SK-N-SH treated with all-trans-retinoic acid at 6 μM for 48 hours (cell line): Measurements from ENCODE around the gene C6orf89.
A peak's percentile ranks its signal among the peaks of the same experiment; 100 is the strongest.

Experiments
- ATAC-seq: fragments of 200-7000 bp; cut with Tn5 transposase; 3 replicates; pipeline ENCODE4 v1.9.1; 2020; ENCODE audit warnings: mild to moderate bottlenecking, moderate library complexity
- ARNTL ChIP-seq: fragments of 450-650 bp; formaldehyde crosslinking; IDR thresholded peaks from 2 replicates; pipeline ENCODE4 v1.5.0; 2020; ENCODE audit warnings: low read depth, mild to moderate bottlenecking, moderate library complexity, borderline replicate concordance
- BACH2 ChIP-seq: fragments of 250-450 bp; sonication (Bioruptor Pico); IDR thresholded peaks from 2 replicates; pipeline ENCODE4 v1.9.0; 2021; ENCODE audit warnings: mild to moderate bottlenecking, borderline replicate concordance
- CREB5 ChIP-seq: fragments of 250-450 bp; sonication (Bioruptor Pico); IDR thresholded peaks from 2 replicates; pipeline ENCODE4 v1.5.1; 2020; ENCODE audit warnings: low read depth, mild to moderate bottlenecking, moderate library complexity
- CSDC2 ChIP-seq: fragments of 250-450 bp; sonication (Bioruptor Pico); IDR thresholded peaks from 2 replicates; pipeline ENCODE4 v1.5.0; 2020; ENCODE audit warnings: mild to moderate bottlenecking, moderate library complexity
- CSRNP3 ChIP-seq: fragments of 250-450 bp; sonication (Bioruptor Pico); IDR thresholded peaks from 2 replicates; pipeline ENCODE4 v1.5.1; 2021; ENCODE audit warnings: mild to moderate bottlenecking, moderate library complexity
- ISL1 ChIP-seq: fragments of 250-450 bp; sonication (Bioruptor Pico); IDR thresholded peaks from 2 replicates; pipeline ENCODE4 v2.1.2; 2022; ENCODE audit warnings: mild to moderate bottlenecking, moderate library complexity
- OSR1 ChIP-seq: fragments of 250-450 bp; sonication (Bioruptor Pico); IDR thresholded peaks from 2 replicates; pipeline ENCODE4 v1.8.0; 2022; ENCODE audit warnings: moderate library complexity, mild to moderate bottlenecking, inconsistent platforms
- PATZ1 ChIP-seq: fragments of 250-450 bp; sonication (Bioruptor Pico); IDR thresholded peaks from 2 replicates; pipeline ENCODE4 v1.8.0; 2020; ENCODE audit warnings: mild to moderate bottlenecking, moderate library complexity, borderline replicate concordance
- PPARA ChIP-seq: fragments of 250-450 bp; sonication (Bioruptor Pico); IDR thresholded peaks from 2 replicates; pipeline ENCODE4 v1.5.0; 2020; ENCODE audit warnings: mild to moderate bottlenecking, borderline replicate concordance
- RARB ChIP-seq: fragments of 250-450 bp; sonication (Bioruptor Pico); IDR thresholded peaks from 2 replicates; pipeline ENCODE4 v1.8.0; 2021; ENCODE audit warnings: mild to moderate bottlenecking, moderate library complexity
- SNAI2 ChIP-seq: fragments of 250-450 bp; sonication (Bioruptor Pico); IDR thresholded peaks from 2 replicates; pipeline ENCODE4 v1.5.0; 2020; ENCODE audit warnings: mild to moderate bottlenecking, moderate library complexity
- TCF4 ChIP-seq: fragments of 250-450 bp; sonication (Bioruptor Pico); IDR thresholded peaks from 2 replicates; pipeline ENCODE4 v1.8.0; 2021; ENCODE audit warnings: mild to moderate bottlenecking, moderate library complexity, borderline replicate concordance
- TOX ChIP-seq: fragments of 250-450 bp; sonication (Bioruptor Pico); IDR thresholded peaks from 2 replicates; pipeline ENCODE4 v1.8.0; 2021; ENCODE audit warnings: mild to moderate bottlenecking, moderate library complexity, borderline replicate concordance
- ZC3H10 ChIP-seq: fragments of 250-450 bp; sonication (Bioruptor Pico); IDR thresholded peaks from 2 replicates; pipeline ENCODE4 v1.5.1; 2021; ENCODE audit warnings: mild to moderate bottlenecking, moderate library complexity
- ZFP3 ChIP-seq: fragments of 250-450 bp; sonication (Bioruptor Pico); IDR thresholded peaks from 2 replicates; pipeline ENCODE4 v1.5.0; 2020; ENCODE audit warnings: mild to moderate bottlenecking, moderate library complexity
- ZFP30 ChIP-seq: fragments of 450-650 bp; formaldehyde crosslinking; IDR thresholded peaks from 2 replicates; pipeline ENCODE4 v1.5.0; 2022; ENCODE audit warnings: mild to moderate bottlenecking, moderate library complexity
- ZNF565 ChIP-seq: fragments of 450-650 bp; formaldehyde crosslinking; conservative IDR thresholded peaks from 2 replicates; pipeline ENCODE4 v1.5.0; 2020; ENCODE audit warnings: low read depth, mild to moderate bottlenecking, moderate library complexity
- ZNF70 ChIP-seq: fragments of 450-650 bp; formaldehyde crosslinking; IDR thresholded peaks from 2 replicates; pipeline ENCODE4 v1.5.0; 2020; ENCODE audit warnings: mild to moderate bottlenecking, moderate library complexity
- ZNF8 ChIP-seq: fragments of 450-650 bp; formaldehyde crosslinking; IDR thresholded peaks from 2 replicates; pipeline ENCODE4 v1.5.0; 2020; ENCODE audit warnings: mild to moderate bottlenecking, moderate library complexity
- TF ChIP-seq, protein P1 (sequence below): fragments of 250-450 bp; sonication (Bioruptor Pico); IDR thresholded peaks from 2 replicates; pipeline ENCODE4 v1.5.0; 2020; ENCODE audit warnings: mild to moderate bottlenecking, moderate library complexity

C6orf89 gene

GRCh38 chr6:36955671-36956445 is 70.1 kb downstream of the C6orf89 start:
- TF ChIP-seq PPARA (CRISPR knock-in tag) = no peak
- TF ChIP-seq ZFP30 (CRISPR knock-in tag) = no peak
- TF ChIP-seq ARNTL = no peak
- TF ChIP-seq RARB (CRISPR knock-in tag) = no peak
- no peak for TF ChIP-seq CSDC2
- no peak for TF ChIP-seq ZNF565 (CRISPR knock-in tag)
- TF ChIP-seq TOX (CRISPR knock-in tag) = no peak
- no peak for TF ChIP-seq ZNF8 (CRISPR knock-in tag)
- no peak for TF ChIP-seq BACH2 (CRISPR knock-in tag)
- TF ChIP-seq TCF4 = no peak
- TF ChIP-seq PATZ1 = no peak
- TF ChIP-seq, all 23 proteins: peak for 0
- peak; percentile 36 for ATAC-seq

GRCh38 chr6:36956446-36956820 is 70.7 kb downstream of the C6orf89 start:
- no peak for ATAC-seq

GRCh38 chr6:36957773-36958271 is 72.1 kb downstream of the C6orf89 start:
- TF ChIP-seq PPARA (CRISPR knock-in tag) (no peak), TCF4 (no peak), ISL1 (CRISPR knock-in tag) (no peak), ZC3H10 (CRISPR knock-in tag) (no peak), SNAI2 (CRISPR knock-in tag) (no peak), ZNF70 (CRISPR knock-in tag) (no peak), ZNF565 (CRISPR knock-in tag) (no peak), ZFP30 (CRISPR knock-in tag) (no peak), OSR1 (CRISPR knock-in tag) (no peak), CSDC2 (no peak)
- no peak for ATAC-seq

More at GRCh38 chr6:36956446-36956820, 70.7 kb downstream of the C6orf89 start:
- TF ChIP-seq, protein P1, sequence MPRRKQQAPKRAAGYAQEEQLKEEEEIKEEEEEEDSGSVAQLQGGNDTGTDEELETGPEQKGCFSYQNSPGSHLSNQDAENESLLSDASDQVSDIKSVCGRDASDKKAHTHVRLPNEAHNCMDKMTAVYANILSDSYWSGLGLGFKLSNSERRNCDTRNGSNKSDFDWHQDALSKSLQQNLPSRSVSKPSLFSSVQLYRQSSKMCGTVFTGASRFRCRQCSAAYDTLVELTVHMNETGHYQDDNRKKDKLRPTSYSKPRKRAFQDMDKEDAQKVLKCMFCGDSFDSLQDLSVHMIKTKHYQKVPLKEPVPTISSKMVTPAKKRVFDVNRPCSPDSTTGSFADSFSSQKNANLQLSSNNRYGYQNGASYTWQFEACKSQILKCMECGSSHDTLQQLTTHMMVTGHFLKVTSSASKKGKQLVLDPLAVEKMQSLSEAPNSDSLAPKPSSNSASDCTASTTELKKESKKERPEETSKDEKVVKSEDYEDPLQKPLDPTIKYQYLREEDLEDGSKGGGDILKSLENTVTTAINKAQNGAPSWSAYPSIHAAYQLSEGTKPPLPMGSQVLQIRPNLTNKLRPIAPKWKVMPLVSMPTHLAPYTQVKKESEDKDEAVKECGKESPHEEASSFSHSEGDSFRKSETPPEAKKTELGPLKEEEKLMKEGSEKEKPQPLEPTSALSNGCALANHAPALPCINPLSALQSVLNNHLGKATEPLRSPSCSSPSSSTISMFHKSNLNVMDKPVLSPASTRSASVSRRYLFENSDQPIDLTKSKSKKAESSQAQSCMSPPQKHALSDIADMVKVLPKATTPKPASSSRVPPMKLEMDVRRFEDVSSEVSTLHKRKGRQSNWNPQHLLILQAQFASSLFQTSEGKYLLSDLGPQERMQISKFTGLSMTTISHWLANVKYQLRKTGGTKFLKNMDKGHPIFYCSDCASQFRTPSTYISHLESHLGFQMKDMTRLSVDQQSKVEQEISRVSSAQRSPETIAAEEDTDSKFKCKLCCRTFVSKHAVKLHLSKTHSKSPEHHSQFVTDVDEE (CRISPR knock-in tag) = no peak
- no peak for TF ChIP-seq TOX (CRISPR knock-in tag)
- TF ChIP-seq ZNF8 (CRISPR knock-in tag) = no peak
- no peak for TF ChIP-seq ZFP3 (CRISPR knock-in tag)
- no peak for TF ChIP-seq CSRNP3
- no peak for TF ChIP-seq RARB (CRISPR knock-in tag)
- TF ChIP-seq CREB5 (CRISPR knock-in tag) = no peak
